Panc1 (cell line): ENCODE data around the gene BCORL1. TPM values are rescaled to one million over a fixed set of nuclear protein-coding genes. Genes with fewer than 3 reads are reported as not detected.

ENCODE experiments used
- ATAC-seq: fragments of 200-7000 bp; cut with Tn5 transposase; 2 replicates; pipeline ENCODE4 v1.9.1; 2020; ENCODE audit warnings: mild to moderate bottlenecking, moderate library complexity
- BruUV-seq: library from RNA; stranded (reverse); fragments of 400-500 nt; replicated peaks from 2 replicates; lab custom pipeline; 2021; lab: Mats Ljungman, UMichigan
- CTCF ChIA-PET: fragments of 300-600 bp; sonication (Branson Sonifier 250); formaldehyde crosslinking; loops from one replicate; lab custom pipeline; 2022; ENCODE audit warnings: antibody characterized with exemption; lab: Charles Lee
- POLR2A ChIA-PET: fragments of 300-600 bp; sonication (Branson Sonifier 250); formaldehyde crosslinking; loops from one replicate; lab custom pipeline; 2022; ENCODE audit warnings: antibody characterized with exemption; lab: Charles Lee
- DNase-seq: peaks from one replicate; pipeline ENCODE4 v3.0.0-alpha.2; 2010; ENCODE audit warnings: low read depth, low spot score
- H3K27ac ChIP-seq: 2 replicates; pipeline ENCODE4 v1.5.1; 2011; ENCODE audit warnings: mild to moderate bottlenecking, low read length, inconsistent platforms
- H3K27me3 ChIP-seq: fragments of 200-500 bp; sonication (Bioruptor generic); 2 replicates; pipeline ENCODE4 v1.6.0; 2014; ENCODE audit warnings: low read length, inconsistent platforms; ENCODE audit not compliant: control insufficient read depth, insufficient read depth
- H3K36me3 ChIP-seq: fragments of 200-500 bp; sonication (Bioruptor generic); 2 replicates; pipeline ENCODE4 v1.5.1; 2014; ENCODE audit warnings: inconsistent platforms, mild to moderate bottlenecking, low read length, moderate library complexity; ENCODE audit not compliant: control insufficient read depth, insufficient read depth
- H3K4me1 ChIP-seq: 2 replicates; pipeline ENCODE4 v1.5.1; 2011; ENCODE audit warnings: inconsistent platforms, mild to moderate bottlenecking, low read length, moderate library complexity; ENCODE audit not compliant: control insufficient read depth, insufficient read depth
- H3K4me3 ChIP-seq, 2 experiments: 2 replicates each; pipeline ENCODE4 v1.5.1; 2011 to 2012; ENCODE audit warnings: low read depth in 2 of 2, low read length in 2 of 2, mild to moderate bottlenecking in 2 of 2, inconsistent platforms in 1 of 2, moderate library complexity in 1 of 2
- H3K9me3 ChIP-seq: fragments of 200-500 bp; sonication (Bioruptor generic); 2 replicates; pipeline ENCODE4 v1.5.1; 2014; ENCODE audit warnings: low read depth, mild to moderate bottlenecking, inconsistent platforms, low read length, moderate library complexity; ENCODE audit not compliant: control insufficient read depth, insufficient read depth
- CTCF ChIP-seq: fragments of 450-650 bp; IDR thresholded peaks from 2 replicates; pipeline ENCODE4 v1.5.1; 2017; ENCODE audit warnings: mild to moderate bottlenecking
- POLR2AphosphoS5 ChIP-seq: IDR thresholded peaks from 2 replicates; pipeline ENCODE4 v1.6.1; 2012; ENCODE audit warnings: mild to moderate bottlenecking, low read depth, low read length, moderate library complexity
- SIN3A ChIP-seq: IDR thresholded peaks from 2 replicates; pipeline ENCODE4 v1.6.1; 2012; ENCODE audit warnings: low read depth, mild to moderate bottlenecking, low read length, moderate library complexity, borderline replicate concordance; ENCODE audit not compliant: insufficient read depth
- TCF7L2 ChIP-seq: IDR thresholded peaks from 2 replicates; pipeline ENCODE4 v1.6.1; 2011; ENCODE audit warnings: mild to moderate bottlenecking, low read depth, low read length, inconsistent platforms
- in situ Hi-C: cut with HindIII; loops from 2 replicates; pipeline ENCODE4 v1.10.0; 2016; ENCODE audit warnings: low sequenced_read_pairs, low pct_unique_long_range_greater_than_20kb
- intact Hi-C: fragments of 100-400 bp; cut with micrococcal nuclease; formaldehyde crosslinking; loops from one replicate; pipeline ENCODE4 v1.10.0; 2022; ENCODE audit not compliant: unreplicated experiment
- total RNA-seq: library from RNA; stranded (reverse); gene quantifications from one replicate; pipeline ENCODE4 v1.2.1, GENCODE V29; 2021; ENCODE audit not compliant: unreplicated experiment
- TF ChIP-seq, protein P1 (sequence below), 2 experiments: IDR thresholded peaks; 2 replicates each; pipeline ENCODE4 v1.6.1; 2011 to 2012; ENCODE audit warnings: low read depth in 2 of 2, control low read depth in 1 of 2, low read length in 1 of 2, mild to moderate bottlenecking in 1 of 2, moderate library complexity in 1 of 2; ENCODE audit not compliant: insufficient read depth in 1 of 2

The BCORL1 gene
- total RNA-seq, 1 experiment from 2014 or later = 67.4 TPM

- H3K27me3 ChIP-seq = no peaks in the 10 kb centered on the region
- TF ChIP-seq, protein P1, sequence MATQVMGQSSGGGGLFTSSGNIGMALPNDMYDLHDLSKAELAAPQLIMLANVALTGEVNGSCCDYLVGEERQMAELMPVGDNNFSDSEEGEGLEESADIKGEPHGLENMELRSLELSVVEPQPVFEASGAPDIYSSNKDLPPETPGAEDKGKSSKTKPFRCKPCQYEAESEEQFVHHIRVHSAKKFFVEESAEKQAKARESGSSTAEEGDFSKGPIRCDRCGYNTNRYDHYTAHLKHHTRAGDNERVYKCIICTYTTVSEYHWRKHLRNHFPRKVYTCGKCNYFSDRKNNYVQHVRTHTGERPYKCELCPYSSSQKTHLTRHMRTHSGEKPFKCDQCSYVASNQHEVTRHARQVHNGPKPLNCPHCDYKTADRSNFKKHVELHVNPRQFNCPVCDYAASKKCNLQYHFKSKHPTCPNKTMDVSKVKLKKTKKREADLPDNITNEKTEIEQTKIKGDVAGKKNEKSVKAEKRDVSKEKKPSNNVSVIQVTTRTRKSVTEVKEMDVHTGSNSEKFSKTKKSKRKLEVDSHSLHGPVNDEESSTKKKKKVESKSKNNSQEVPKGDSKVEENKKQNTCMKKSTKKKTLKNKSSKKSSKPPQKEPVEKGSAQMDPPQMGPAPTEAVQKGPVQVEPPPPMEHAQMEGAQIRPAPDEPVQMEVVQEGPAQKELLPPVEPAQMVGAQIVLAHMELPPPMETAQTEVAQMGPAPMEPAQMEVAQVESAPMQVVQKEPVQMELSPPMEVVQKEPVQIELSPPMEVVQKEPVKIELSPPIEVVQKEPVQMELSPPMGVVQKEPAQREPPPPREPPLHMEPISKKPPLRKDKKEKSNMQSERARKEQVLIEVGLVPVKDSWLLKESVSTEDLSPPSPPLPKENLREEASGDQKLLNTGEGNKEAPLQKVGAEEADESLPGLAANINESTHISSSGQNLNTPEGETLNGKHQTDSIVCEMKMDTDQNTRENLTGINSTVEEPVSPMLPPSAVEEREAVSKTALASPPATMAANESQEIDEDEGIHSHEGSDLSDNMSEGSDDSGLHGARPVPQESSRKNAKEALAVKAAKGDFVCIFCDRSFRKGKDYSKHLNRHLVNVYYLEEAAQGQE (IDR thresholded peaks at IDR 0.05; ENCODE audit: insufficient read depth in 1 of 2, low read depth in 2 of 2, low read length in 1 of 2) = no peak
- TF ChIP-seq POLR2AphosphoS5 (no peak), SIN3A (no peak), CTCF (no peak), TCF7L2 (no peak)
- no peak for ATAC-seq
- intact Hi-C loops (no loop called here), in situ Hi-C loops (no loop called here)
- no peaks in the 10 kb centered on the region for H3K9me3 ChIP-seq
- BruUV-seq = no TSS peak
- ChIA-PET CTCF (no interaction called here), POLR2A (interaction anchor here (0.5 kb wide), 1 partner anchor 19 kb away, joined by 12 read pairs; no protein-coding TSS in a partner anchor)
- no peak overlapping the region for H3K4me3 ChIP-seq
- no peak overlapping the region for H3K27ac ChIP-seq
- DNase-seq = no peak
- H3K36me3 ChIP-seq = peaks cover 16% of the 10 kb centered on the region
- H3K4me1 ChIP-seq = no peaks in the 10 kb centered on the region
Observed at GRCh38 chrX:130047416-130047815, 65.0 kb downstream of the BCORL1 start.

DNA sequence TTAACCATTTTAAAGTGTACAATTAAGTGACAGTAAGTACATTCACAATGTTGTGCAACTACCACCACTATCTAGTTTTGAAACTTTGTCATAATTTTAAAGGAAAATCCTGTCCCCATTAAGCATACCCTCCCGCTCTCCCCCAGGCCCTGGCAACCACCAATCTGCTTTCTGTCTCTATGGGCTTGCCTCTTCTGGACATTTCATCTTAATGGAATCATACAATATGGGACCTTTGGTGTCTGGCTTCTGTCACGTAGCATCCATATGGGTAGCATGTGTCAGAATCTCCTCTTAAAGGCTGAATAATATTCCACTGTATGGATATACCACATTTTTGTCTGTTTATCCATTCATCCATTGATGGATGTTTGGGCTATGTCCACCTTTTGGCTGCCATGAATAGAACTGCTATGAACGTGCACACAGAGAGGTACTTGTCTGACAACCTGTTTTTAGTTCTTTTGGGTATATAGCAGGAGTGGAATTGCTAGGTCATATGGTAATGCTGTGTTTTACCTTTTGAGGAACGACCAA lies 66.3 kb downstream of the BCORL1 start:
- intact Hi-C loops = no loop called here
- no peak for TF ChIP-seq CTCF
- TF ChIP-seq, protein P1 (IDR thresholded peaks at IDR 0.05; ENCODE audit: insufficient read depth in 1 of 2, low read depth in 2 of 2, low read length in 1 of 2) = no peak
- no peak for TF ChIP-seq POLR2AphosphoS5
- TF ChIP-seq SIN3A = no peak
- TF ChIP-seq TCF7L2 = no peak
- ATAC-seq (no peak), DNase-seq (no peak)
- in situ Hi-C loops = no loop called here
- H3K36me3 ChIP-seq = peaks cover 21% of the 10 kb centered on the region
- no peaks in the 10 kb centered on the region for H3K9me3 ChIP-seq
- no TSS peak for BruUV-seq
- no peaks in the 10 kb centered on the region for H3K27me3 ChIP-seq
- ChIA-PET POLR2A (no interaction called here), CTCF (no interaction called here)
- H3K4me3 ChIP-seq = no peak overlapping the region
- H3K27ac ChIP-seq = no peak overlapping the region
- H3K4me1 ChIP-seq = no peaks in the 10 kb centered on the region
